LNCAP (cell line): ENCODE data around the gene SUMO2.

Source experiments
- TF ChIP-seq, protein P1 (sequence below): fragments of 450-650 bp; IDR thresholded peaks from 2 replicates; pipeline ENCODE4 v1.5.1; 2017; ENCODE audit warnings: mild to moderate bottlenecking

SUMO2 gene

GRCh38 chr17:75219815-75220214 lies 37.1 kb upstream of the SUMO2 start:
- TF ChIP-seq, protein P1, sequence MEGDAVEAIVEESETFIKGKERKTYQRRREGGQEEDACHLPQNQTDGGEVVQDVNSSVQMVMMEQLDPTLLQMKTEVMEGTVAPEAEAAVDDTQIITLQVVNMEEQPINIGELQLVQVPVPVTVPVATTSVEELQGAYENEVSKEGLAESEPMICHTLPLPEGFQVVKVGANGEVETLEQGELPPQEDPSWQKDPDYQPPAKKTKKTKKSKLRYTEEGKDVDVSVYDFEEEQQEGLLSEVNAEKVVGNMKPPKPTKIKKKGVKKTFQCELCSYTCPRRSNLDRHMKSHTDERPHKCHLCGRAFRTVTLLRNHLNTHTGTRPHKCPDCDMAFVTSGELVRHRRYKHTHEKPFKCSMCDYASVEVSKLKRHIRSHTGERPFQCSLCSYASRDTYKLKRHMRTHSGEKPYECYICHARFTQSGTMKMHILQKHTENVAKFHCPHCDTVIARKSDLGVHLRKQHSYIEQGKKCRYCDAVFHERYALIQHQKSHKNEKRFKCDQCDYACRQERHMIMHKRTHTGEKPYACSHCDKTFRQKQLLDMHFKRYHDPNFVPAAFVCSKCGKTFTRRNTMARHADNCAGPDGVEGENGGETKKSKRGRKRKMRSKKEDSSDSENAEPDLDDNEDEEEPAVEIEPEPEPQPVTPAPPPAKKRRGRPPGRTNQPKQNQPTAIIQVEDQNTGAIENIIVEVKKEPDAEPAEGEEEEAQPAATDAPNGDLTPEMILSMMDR, result no peak

- TF ChIP-seq, protein P1, result no peak
Measured at GRCh38 chr17:75218131-75218530, 35.4 kb upstream of the SUMO2 start.

DNA sequence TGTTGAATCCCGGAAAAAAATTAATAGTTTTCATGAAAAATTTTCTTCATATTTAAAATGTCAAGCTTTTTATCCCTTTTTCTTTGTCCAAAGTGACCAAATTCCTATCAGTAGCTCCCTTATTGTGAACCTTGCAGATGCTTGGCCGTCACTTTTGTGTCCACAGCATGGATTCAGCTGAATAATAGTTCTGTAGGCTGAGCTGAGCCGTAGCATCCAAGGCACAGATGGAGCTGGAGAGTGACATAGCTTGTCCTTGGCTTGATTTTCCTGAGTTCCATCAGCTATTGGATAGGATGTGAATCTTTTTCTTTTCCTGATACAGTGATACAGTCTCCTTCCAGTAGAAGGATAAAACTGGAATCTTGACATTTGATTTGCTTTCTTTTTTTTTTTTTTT lies 26.3 kb upstream of the SUMO2 start:
- TF ChIP-seq, protein P1, result no peak

GRCh38 chr17:75208161-75208560 lies 25.4 kb upstream of the SUMO2 start:
- TF ChIP-seq, protein P1, result no peak

- TF ChIP-seq, protein P1, result no peak
Measured at GRCh38 chr17:75207760-75208159, 25.0 kb upstream of the SUMO2 start.

- TF ChIP-seq, protein P1, result no peak
Measured at GRCh38 chr17:75205793-75206163, 23.0 kb upstream of the SUMO2 start.

GRCh38 chr17:75205037-75205792 lies 22.5 kb upstream of the SUMO2 start, which contains the start of gene NUP85:
NUP85 (plus strand) TSS chr17:75205679; CDS start chr17:75205762, 83 bp downstream.
- TF ChIP-seq, protein P1, result no peak
